H1 (cell line): Measurements from ENCODE around the gene TIGD6. TPM values are rescaled to one million over a fixed set of nuclear protein-coding genes. Genes with fewer than 3 reads are reported as not detected.

Experiments
- CTCF ChIA-PET: fragments of 300-600 bp; sonication (Branson Sonifier 250); formaldehyde crosslinking; loops from one replicate; lab custom pipeline; 2021; ENCODE audit not compliant: partially characterized antibody; lab: Charles Lee
- POLR2A ChIA-PET: fragments of 300-600 bp; sonication (Branson Sonifier 250); formaldehyde crosslinking; loops from one replicate; lab custom pipeline; 2021; ENCODE audit warnings: inconsistent platforms; ENCODE audit not compliant: partially characterized antibody; lab: Charles Lee
- DNase-seq, 2 experiments: peaks; one replicate each; pipeline versions ENCODE4 v3.0.0 to v3.0.0-alpha.2; 2010 to 2022; ENCODE audit warnings: low spot score in 2 of 2, low read depth in 1 of 2, mixed read lengths in 1 of 2
- FAIRE-seq: peaks from 2 replicates; lab custom pipeline; 2011; peaks lifted over from hg19 to GRCh38; lab: Jason Lieb, UNC
- H2AFZ ChIP-seq: 2 replicates; pipeline ENCODE4 v1.8.1; 2012; ENCODE audit warnings: low read length, inconsistent platforms
- H2AK5ac ChIP-seq: 2 replicates; pipeline ENCODE4 v1.6.1; 2013; ENCODE audit warnings: low read depth, low read length
- H2BK120ac ChIP-seq: replicated peaks from 2 replicates; pipeline ENCODE3; 2013; ENCODE audit warnings: low read depth, low read length, inconsistent platforms
- H2BK12ac ChIP-seq: 2 replicates; pipeline ENCODE4 v1.6.1; 2013; ENCODE audit warnings: low read depth, low read length
- H2BK15ac ChIP-seq: 2 replicates; pipeline ENCODE4 v1.6.1; 2013; ENCODE audit warnings: low read length
- H2BK20ac ChIP-seq: 2 replicates; pipeline ENCODE4 v1.6.1; 2013; ENCODE audit warnings: low read length
- H2BK5ac ChIP-seq: 2 replicates; pipeline ENCODE4 v1.6.1; 2013; ENCODE audit warnings: low read depth, low read length
- H3K14ac ChIP-seq: 2 replicates; pipeline ENCODE4 v1.6.1; 2013; ENCODE audit warnings: inconsistent platforms; ENCODE audit not compliant: insufficient read length
- H3K18ac ChIP-seq: 2 replicates; pipeline ENCODE4 v1.6.1; 2013; ENCODE audit warnings: low read length; ENCODE audit errors: extremely low read depth
- H3K23ac ChIP-seq: 2 replicates; pipeline ENCODE4 v1.6.1; 2013; ENCODE audit warnings: inconsistent platforms; ENCODE audit not compliant: insufficient read length
- H3K23me2 ChIP-seq: 2 replicates; pipeline ENCODE4 v1.6.1; 2013; ENCODE audit warnings: low read depth, low read length
- H3K27ac ChIP-seq: 2 replicates; pipeline ENCODE4 v1.6.1; 2011; ENCODE audit warnings: low read depth, low read length, inconsistent platforms
- H3K27me3 ChIP-seq, 4 experiments: replicated peaks in 1 of 4; 1 replicate in 1 of 4; 2 replicates in 3 of 4; pipeline versions ENCODE4 v1.6.1 to v1.8.1; 2011 to 2013; ENCODE audit warnings: low read length in 3 of 4, mild to moderate bottlenecking in 3 of 4, inconsistent platforms in 2 of 4, mixed read lengths in 2 of 4, moderate library complexity in 1 of 4; ENCODE audit not compliant: control insufficient read depth in 3 of 4, insufficient read depth in 3 of 4; ENCODE audit errors: extremely low read depth in 1 of 4
- H3K36me3 ChIP-seq, 4 experiments: 2 replicates each; pipeline versions ENCODE4 v1.6.1 to v1.8.1; 2011 to 2013; ENCODE audit warnings: mild to moderate bottlenecking in 4 of 4, low read length in 3 of 4, moderate library complexity in 2 of 4, control low read depth in 1 of 4, inconsistent platforms in 1 of 4; ENCODE audit not compliant: insufficient read depth in 4 of 4, control insufficient read depth in 2 of 4
- H3K4ac ChIP-seq: replicated peaks from 2 replicates; pipeline ENCODE3; 2013; ENCODE audit warnings: low read length, low read depth, mixed read lengths, inconsistent platforms; ENCODE audit not compliant: insufficient read length
- H3K4me1 ChIP-seq, 4 experiments: replicated peaks in 1 of 4; 1 replicate in 1 of 4; 2 replicates in 3 of 4; pipeline versions ENCODE4 v1.6.1 to v1.8.1; 2011 to 2013; ENCODE audit warnings: low read length in 3 of 4, inconsistent platforms in 2 of 4, mixed read lengths in 1 of 4; ENCODE audit not compliant: insufficient read depth in 4 of 4, control insufficient read depth in 3 of 4
- H3K4me2 ChIP-seq, 2 experiments: 2 replicates each; pipeline versions ENCODE4 v1.6.1 to v1.8.1; 2011 to 2013; ENCODE audit warnings: low read depth in 2 of 2, low read length in 2 of 2, control low read depth in 1 of 2, inconsistent platforms in 1 of 2, mild to moderate bottlenecking in 1 of 2; ENCODE audit not compliant: insufficient read depth in 1 of 2
- H3K4me3 ChIP-seq, 4 experiments: fragments of 200-600, 300-600 bp in 1 of 4; sonication (generic), shearing (Covaris generic), sonication (Bioruptor Twin) in 1 of 4; 2 replicates each; pipeline versions ENCODE4 v1.5.1 to v1.8.1; 2011 to 2016; ENCODE audit warnings: low read length in 4 of 4, low read depth in 3 of 4, control low read depth in 2 of 4, inconsistent platforms in 2 of 4, mild to moderate bottlenecking in 2 of 4, mixed read lengths in 1 of 4, moderate library complexity in 1 of 4; ENCODE audit not compliant: insufficient read depth in 2 of 4; ENCODE audit errors: extremely low read depth in 1 of 4
- H3K56ac ChIP-seq: replicated peaks from 2 replicates; pipeline ENCODE3; 2013; ENCODE audit warnings: low read depth, mild to moderate bottlenecking, mixed read lengths, low read length, inconsistent platforms; ENCODE audit not compliant: insufficient read length
- H3K79me1 ChIP-seq: 2 replicates; pipeline ENCODE4 v1.6.1; 2013; ENCODE audit warnings: low read depth, low read length, control low read depth
- H3K79me2 ChIP-seq, 2 experiments: 2 replicates each; pipeline versions ENCODE4 v1.6.1 to v1.8.1; 2012 to 2013; ENCODE audit warnings: low read length in 2 of 2, mild to moderate bottlenecking in 2 of 2, inconsistent platforms in 1 of 2; ENCODE audit not compliant: insufficient read depth in 2 of 2, control insufficient read depth in 1 of 2
- H3K9ac ChIP-seq, 4 experiments: replicated peaks in 1 of 4; 1 replicate in 1 of 4; 2 replicates in 3 of 4; pipeline versions ENCODE4 v1.6.1 to v1.8.1; 2011 to 2013; ENCODE audit warnings: low read depth in 3 of 4, low read length in 3 of 4, control low read depth in 2 of 4, mild to moderate bottlenecking in 2 of 4, moderate library complexity in 2 of 4, inconsistent platforms in 1 of 4; ENCODE audit errors: extremely low read depth in 1 of 4
- H3K9me3 ChIP-seq, 2 experiments: 2 replicates each; pipeline versions ENCODE4 v1.6.1 to v1.8.1; 2012 to 2013; ENCODE audit warnings: mild to moderate bottlenecking in 2 of 2, moderate library complexity in 2 of 2, control low read depth in 1 of 2, inconsistent platforms in 1 of 2, low read depth in 1 of 2, low read length in 1 of 2, mixed read lengths in 1 of 2; ENCODE audit not compliant: insufficient read depth in 2 of 2
- H4K20me1 ChIP-seq, 2 experiments: replicated peaks in 1 of 2; 2 replicates each; pipeline versions ENCODE3 to v1.8.1; 2011 to 2013; ENCODE audit warnings: inconsistent platforms in 2 of 2, low read length in 2 of 2, mild to moderate bottlenecking in 1 of 2; ENCODE audit not compliant: insufficient read depth in 2 of 2, control insufficient read depth in 1 of 2
- H4K5ac ChIP-seq: 2 replicates; pipeline ENCODE4 v1.6.1; 2013; ENCODE audit warnings: low read length, low read depth, mixed read lengths, inconsistent platforms; ENCODE audit not compliant: insufficient read length
- H4K8ac ChIP-seq: 2 replicates; pipeline ENCODE4 v1.8.0; 2013; ENCODE audit warnings: mild to moderate bottlenecking, moderate library complexity, low read length, inconsistent platforms; ENCODE audit not compliant: insufficient read depth; ENCODE audit errors: extremely low read depth
- H4K91ac ChIP-seq: replicated peaks from 2 replicates; pipeline ENCODE3; 2013; ENCODE audit warnings: low read length, mixed read lengths, inconsistent platforms; ENCODE audit not compliant: insufficient read length
- FOSL1 ChIP-seq: IDR thresholded peaks from 2 replicates; pipeline ENCODE4 v1.6.1; 2011; ENCODE audit warnings: mild to moderate bottlenecking, low read depth, low read length, moderate library complexity; ENCODE audit not compliant: insufficient read depth
- TBP ChIP-seq: IDR thresholded peaks from 2 replicates; pipeline ENCODE4 v1.6.1; 2011; ENCODE audit warnings: low read depth, low read length, improper control_type of control experiment
- WGBS, 2 experiments: shearing (Covaris generic) in 1 of 2; methylation state at CpG; one replicate each; pipeline versions ENCODE4 v1.1.6 to v1.1.7; 2013 to 2015; ENCODE audit warnings: low lambda C conversion rate in 2 of 2, mixed read lengths in 2 of 2, inconsistent platforms in 1 of 2, low coverage in 1 of 2, missing lambda C conversion rate in 1 of 2; ENCODE audit not compliant: insufficient replicate concordance in 2 of 2, insufficient coverage in 1 of 2, insufficient read length in 1 of 2; ENCODE audit errors: extremely low coverage in 1 of 2, missing lambda C conversion rate in 1 of 2; 5-methylcytosine and 5-hydroxymethylcytosine counted together
- polyA plus RNA-seq, 7 experiments: library from polyadenylated mRNA; depleted of rRNA in 3 of 7; stranded (reverse) in 5 of 7; unstranded in 2 of 7; fragments of >200 nt in 5 of 7; fragments of 200-250 nt in 2 of 7; gene quantifications; 1 replicate in 5 of 7; 2 replicates in 1 of 7; 4 replicates in 1 of 7; pipeline versions ENCODE4 v1.2.1 to v1.2.3, GENCODE V29; 2011 to 2013; ENCODE audit warnings: missing spikeins in 2 of 7, mixed read lengths in 2 of 7
- total RNA-seq: library from RNA; stranded (reverse); fragmentation: NEBNext Ultra II Directional; extraction: Animal tissue kit (Norgen Biotek cat#: 25700); gene quantifications from 2 replicates; pipeline ENCODE4 v1.2.1, GENCODE V29; 2021

The TIGD6 gene
- total and polyA plus RNA-seq, 2 of the 8 experiments (the other 6 are each of a cell fraction or from before 2014, with no cell fraction given): 1.3 to 2.4 TPM

- no peak overlapping the region for H2BK120ac ChIP-seq
- H2BK5ac ChIP-seq: no peak overlapping the region
- H3K23me2 ChIP-seq: no peaks in the 10 kb centered on the region
- no peak overlapping the region for H3K27ac ChIP-seq
- no peak overlapping the region for H3K4me2 ChIP-seq
- no peak for DNase-seq
- no peak for FAIRE-seq
- H3K9ac ChIP-seq: no peak overlapping the region
- H2AFZ ChIP-seq: no peak overlapping the region
- H3K36me3 ChIP-seq: peaks cover 3 to 69% (median 31%) of the 10 kb centered on the region in 4 experiments; a peak in 6 of 8 replicates
- H3K56ac ChIP-seq: no peak overlapping the region
- no peak overlapping the region for H4K91ac ChIP-seq
- no peak overlapping the region for H3K18ac ChIP-seq
- no peak overlapping the region for H2BK12ac ChIP-seq
- no peaks in the 10 kb centered on the region for H3K79me1 ChIP-seq
- H3K23ac ChIP-seq: no peak overlapping the region
- H3K14ac ChIP-seq: no peak overlapping the region
- ChIA-PET POLR2A (no interaction called here), CTCF (interaction anchor here (1.3 to 1.8 kb wide), 3 partner anchors 22 to 34 kb away, joined by 3 to 5 read pairs (median 3); no protein-coding TSS in a partner anchor)
- no peak overlapping the region for H4K5ac ChIP-seq
- TF ChIP-seq TBP: no peak
- TF ChIP-seq FOSL1: no peak
- no peak overlapping the region for H3K4ac ChIP-seq
- H3K9me3 ChIP-seq: no peaks in the 10 kb centered on the region
- H4K8ac ChIP-seq: no peak overlapping the region
- H2AK5ac ChIP-seq: no peak overlapping the region
- H3K4me1 ChIP-seq: no peaks in the 10 kb centered on the region; a peak in 1 of 7 replicates
- H3K4me3 ChIP-seq: no peak overlapping the region
- no peak overlapping the region for H2BK15ac ChIP-seq
- no peaks in the 10 kb centered on the region for H3K27me3 ChIP-seq
- H3K79me2 ChIP-seq: no peaks in the 10 kb centered on the region
- 86% methylated on average over 1 of the region's 1 CpG; no CpG with 5 or more reads in 1 of the 2 experiments for WGBS, 2 experiments
- H2BK20ac ChIP-seq: no peak overlapping the region
- peaks cover 0 to 2% of the 10 kb centered on the region in 2 experiments for H4K20me1 ChIP-seq
Measured at GRCh38 chr5:150023136-150023535, 22.7 kb upstream of the TIGD6 start.
